HEK293 (cell line): ENCODE data around the gene CLTCL1.

Experiments
- CTCF ChIA-PET: fragments of 350-600 bp; formaldehyde crosslinking; extraction: SDS; loops from one replicate; lab custom pipeline; 2021; ENCODE audit warnings: antibody characterized with exemption; lab: Yijun Ruan, JAX
- POLR2A ChIA-PET: fragments of 300-600 bp; formaldehyde crosslinking; extraction: SDS; loops from one replicate; lab custom pipeline; 2020; ENCODE audit warnings: antibody characterized with exemption, inconsistent platforms; lab: Yijun Ruan, JAX
- H3K27ac ChIP-seq: fragments of 200-500 bp; sonication (Bioruptor generic); 2 replicates; pipeline ENCODE4 v1.5.1; 2014; ENCODE audit warnings: low read depth, low read length, control low read depth, inconsistent platforms; ENCODE audit errors: extremely low read depth
- H3K36me3 ChIP-seq, 2 experiments: fragments of 200-500 bp in 1 of 2; sonication (Bioruptor generic) in 1 of 2; 1 replicate in 1 of 2; 2 replicates in 1 of 2; pipeline ENCODE4 v1.5.1; 2014 to 2017; ENCODE audit warnings: inconsistent platforms in 2 of 2, low read length in 2 of 2; ENCODE audit not compliant: control insufficient read depth in 2 of 2, insufficient read depth in 1 of 2
- H3K4me1 ChIP-seq: fragments of 200-500 bp; sonication (Bioruptor generic); 2 replicates; pipeline ENCODE4 v1.5.1; 2014; ENCODE audit warnings: mild to moderate bottlenecking, low read length, inconsistent platforms; ENCODE audit not compliant: control insufficient read depth, insufficient read depth
- H3K4me3 ChIP-seq: 2 replicates; pipeline ENCODE4 v1.5.1; 2011; ENCODE audit warnings: low read depth, mild to moderate bottlenecking, control low read depth, low read length, moderate library complexity
- H3K9me3 ChIP-seq: fragments of 200-500 bp; sonication (Bioruptor generic); 2 replicates; pipeline ENCODE4 v1.5.1; 2014; ENCODE audit warnings: low read depth, low read length, inconsistent platforms; ENCODE audit not compliant: control insufficient read depth, insufficient read depth
- KLF1 ChIP-seq: fragments of 450-650 bp; formaldehyde crosslinking; IDR thresholded peaks from 2 replicates; pipeline ENCODE4 v1.5.1; 2016; ENCODE audit warnings: missing biosample characterization, missing genetic modification characterization
- KLF16 ChIP-seq: fragments of 450-650 bp; formaldehyde crosslinking; IDR thresholded peaks from 2 replicates; pipeline ENCODE4 v1.5.1; 2017; ENCODE audit warnings: missing biosample characterization, missing genetic modification characterization
- SALL2 ChIP-seq: fragments of 450-650 bp; formaldehyde crosslinking; IDR thresholded peaks from 2 replicates; pipeline ENCODE4 v1.5.0; 2017; ENCODE audit warnings: missing biosample characterization, mild to moderate bottlenecking, missing genetic modification characterization, borderline replicate concordance
- SP2 ChIP-seq: fragments of 450-650 bp; formaldehyde crosslinking; IDR thresholded peaks from 2 replicates; pipeline ENCODE4 v1.5.1; 2016; ENCODE audit warnings: missing biosample characterization, missing genetic modification characterization
- SP3 ChIP-seq: fragments of 450-650 bp; formaldehyde crosslinking; IDR thresholded peaks from 2 replicates; pipeline ENCODE4 v1.5.1; 2016; ENCODE audit warnings: missing biosample characterization, missing genetic modification characterization
- ZBTB20 ChIP-seq: fragments of 450-650 bp; formaldehyde crosslinking; IDR thresholded peaks from 2 replicates; pipeline ENCODE4 v1.5.1; 2016; ENCODE audit warnings: missing biosample characterization, missing genetic modification characterization
- ZBTB8A ChIP-seq: fragments of 450-650 bp; formaldehyde crosslinking; IDR thresholded peaks from 2 replicates; pipeline ENCODE4 v1.5.1; 2016; ENCODE audit warnings: missing biosample characterization, missing genetic modification characterization
- ZNF132 ChIP-seq: fragments of 450-650 bp; formaldehyde crosslinking; IDR thresholded peaks from 2 replicates; pipeline ENCODE4 v1.5.1; 2017; ENCODE audit warnings: missing biosample characterization, missing genetic modification characterization, borderline replicate concordance
- ZNF335 ChIP-seq: fragments of 450-650 bp; formaldehyde crosslinking; conservative IDR thresholded peaks from 2 replicates; pipeline ENCODE4 v1.5.1; 2016; ENCODE audit warnings: missing biosample characterization, missing genetic modification characterization
- ZNF341 ChIP-seq: fragments of 450-650 bp; formaldehyde crosslinking; IDR thresholded peaks from 2 replicates; pipeline ENCODE4; 2016; ENCODE audit warnings: low read depth, missing biosample characterization, missing genetic modification characterization
- ZNF548 ChIP-seq: fragments of 450-650 bp; formaldehyde crosslinking; IDR thresholded peaks from 2 replicates; pipeline ENCODE4 v1.5.1; 2016; ENCODE audit warnings: missing biosample characterization, missing genetic modification characterization
- ZNF660 ChIP-seq: fragments of 450-650 bp; IDR thresholded peaks from 2 replicates; pipeline ENCODE4 v1.5.1; 2018; ENCODE audit warnings: missing biosample characterization, mild to moderate bottlenecking, missing genetic modification characterization
- ZNF670 ChIP-seq: fragments of 450-650 bp; formaldehyde crosslinking; IDR thresholded peaks from 2 replicates; pipeline ENCODE4 v1.5.1; 2016; ENCODE audit warnings: missing biosample characterization, missing genetic modification characterization, low read depth
- TF ChIP-seq, protein P1 (sequence below): fragments of 450-650 bp; formaldehyde crosslinking; IDR thresholded peaks from 2 replicates; pipeline ENCODE4 v1.5.1; 2016; ENCODE audit warnings: missing biosample characterization, missing genetic modification characterization
- TF ChIP-seq, protein P2 (sequence below): fragments of 450-650 bp; formaldehyde crosslinking; IDR thresholded peaks from 2 replicates; pipeline ENCODE4 v1.5.1; 2016; ENCODE audit warnings: missing biosample characterization, missing genetic modification characterization, low read depth
- TF ChIP-seq, protein P3 (sequence below): fragments of 450-650 bp; formaldehyde crosslinking; optimal IDR thresholded peaks from 2 replicates; pipeline ENCODE3; 2016; ENCODE audit warnings: missing biosample characterization, mild to moderate bottlenecking, missing genetic modification characterization
- TF ChIP-seq, protein P4 (sequence below): sonication (generic); formaldehyde crosslinking; IDR thresholded peaks from 2 replicates; pipeline ENCODE4 v1.8.1; 2022; ENCODE audit warnings: mild to moderate bottlenecking, moderate library complexity, missing genetic modification reagents
- TF ChIP-seq, protein P5 (sequence below): fragments of 450-650 bp; IDR thresholded peaks from 2 replicates; pipeline ENCODE4 v1.5.1; 2018; ENCODE audit warnings: missing biosample characterization, missing genetic modification characterization
- TF ChIP-seq, protein P6 (sequence below): fragments of 450-650 bp; formaldehyde crosslinking; IDR thresholded peaks from 2 replicates; pipeline ENCODE4 v1.5.1; 2017; ENCODE audit warnings: missing biosample characterization, missing genetic modification characterization
- TF ChIP-seq, protein P7 (sequence below): fragments of 450-650 bp; formaldehyde crosslinking; IDR thresholded peaks from 2 replicates; pipeline ENCODE4 v1.5.1; 2016; ENCODE audit warnings: missing biosample characterization, missing genetic modification characterization

CLTCL1 gene

DNA sequence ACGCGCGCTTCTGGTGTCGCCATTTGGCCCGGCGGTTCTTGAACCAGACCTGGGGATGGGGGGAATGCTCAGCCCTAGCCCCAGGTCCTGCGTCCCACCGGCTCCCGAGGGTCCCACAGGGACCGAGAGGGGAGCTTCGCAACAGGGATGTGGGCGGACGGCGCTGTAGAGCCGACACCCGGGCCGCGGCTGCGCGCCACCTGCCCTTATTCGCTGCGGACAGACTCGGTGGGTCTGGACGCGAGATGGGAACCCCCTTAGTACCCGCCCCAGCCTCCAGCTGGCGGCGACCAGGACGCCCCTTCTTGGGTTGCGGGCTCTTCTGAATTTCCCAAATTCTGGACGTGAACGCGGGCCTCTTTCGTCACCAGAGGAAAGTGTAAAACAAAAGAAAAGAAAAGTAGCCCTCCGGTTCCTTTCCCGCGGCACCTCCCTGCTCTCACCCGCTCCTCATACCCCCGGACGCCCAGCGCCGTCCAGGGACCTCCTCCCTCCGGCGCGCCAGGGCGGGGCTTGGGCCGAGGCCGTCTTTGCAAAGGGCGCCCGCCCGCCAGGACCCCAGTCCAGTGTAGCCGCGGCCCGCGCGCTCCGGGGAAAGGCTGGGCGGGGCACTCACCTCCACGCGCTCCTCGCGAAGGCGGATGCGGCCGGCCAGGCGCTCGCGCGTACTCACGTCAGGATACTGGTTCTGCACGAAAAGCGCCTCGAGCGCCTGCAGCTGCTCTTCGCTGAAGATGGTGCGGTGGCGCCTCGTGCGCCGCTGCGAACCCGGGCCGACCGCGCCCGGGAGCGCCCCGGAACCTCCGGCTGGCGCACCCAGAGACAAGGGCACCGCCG, 142.3 kb downstream of the CLTCL1 start:
- Histone ChIP-seq H3K27ac (no peak overlapping the region), H3K4me3 (peak overlapping the region; percentile 7; the same call in 1 of the 2 replicates), H3K36me3 (no peaks in the 10 kb centered on the region), H3K9me3 (no peaks in the 10 kb centered on the region)
- POLR2A ChIA-PET = interaction anchor here (1.0 kb wide), 1 partner anchor 29 kb away, joined by 5 read pairs; the partner anchor contains the start of gene SLC25A1
- TF ChIP-seq ZBTB8A (tag by site-specific recombination) = peak; percentile 58
- peak; percentile 34; the same call in 1 of the 2 replicates for TF ChIP-seq ZBTB20 (tag by site-specific recombination)
- TF ChIP-seq, protein P1, sequence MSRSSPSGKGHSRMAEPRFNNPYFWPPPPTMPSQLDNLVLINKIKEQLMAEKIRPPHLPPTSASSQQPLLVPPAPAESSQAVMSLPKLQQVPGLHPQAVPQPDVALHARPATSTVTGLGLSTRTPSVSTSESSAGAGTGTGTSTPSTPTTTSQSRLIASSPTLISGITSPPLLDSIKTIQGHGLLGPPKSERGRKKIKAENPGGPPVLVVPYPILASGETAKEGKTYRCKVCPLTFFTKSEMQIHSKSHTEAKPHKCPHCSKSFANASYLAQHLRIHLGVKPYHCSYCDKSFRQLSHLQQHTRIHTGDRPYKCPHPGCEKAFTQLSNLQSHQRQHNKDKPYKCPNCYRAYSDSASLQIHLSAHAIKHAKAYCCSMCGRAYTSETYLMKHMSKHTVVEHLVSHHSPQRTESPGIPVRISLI (tag by site-specific recombination) = no peak
- TF ChIP-seq, protein P2, sequence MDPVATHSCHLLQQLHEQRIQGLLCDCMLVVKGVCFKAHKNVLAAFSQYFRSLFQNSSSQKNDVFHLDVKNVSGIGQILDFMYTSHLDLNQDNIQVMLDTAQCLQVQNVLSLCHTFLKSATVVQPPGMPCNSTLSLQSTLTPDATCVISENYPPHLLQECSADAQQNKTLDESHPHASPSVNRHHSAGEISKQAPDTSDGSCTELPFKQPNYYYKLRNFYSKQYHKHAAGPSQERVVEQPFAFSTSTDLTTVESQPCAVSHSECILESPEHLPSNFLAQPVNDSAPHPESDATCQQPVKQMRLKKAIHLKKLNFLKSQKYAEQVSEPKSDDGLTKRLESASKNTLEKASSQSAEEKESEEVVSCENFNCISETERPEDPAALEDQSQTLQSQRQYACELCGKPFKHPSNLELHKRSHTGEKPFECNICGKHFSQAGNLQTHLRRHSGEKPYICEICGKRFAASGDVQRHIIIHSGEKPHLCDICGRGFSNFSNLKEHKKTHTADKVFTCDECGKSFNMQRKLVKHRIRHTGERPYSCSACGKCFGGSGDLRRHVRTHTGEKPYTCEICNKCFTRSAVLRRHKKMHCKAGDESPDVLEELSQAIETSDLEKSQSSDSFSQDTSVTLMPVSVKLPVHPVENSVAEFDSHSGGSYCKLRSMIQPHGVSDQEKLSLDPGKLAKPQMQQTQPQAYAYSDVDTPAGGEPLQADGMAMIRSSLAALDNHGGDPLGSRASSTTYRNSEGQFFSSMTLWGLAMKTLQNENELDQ = no peak
- TF ChIP-seq, protein P3, sequence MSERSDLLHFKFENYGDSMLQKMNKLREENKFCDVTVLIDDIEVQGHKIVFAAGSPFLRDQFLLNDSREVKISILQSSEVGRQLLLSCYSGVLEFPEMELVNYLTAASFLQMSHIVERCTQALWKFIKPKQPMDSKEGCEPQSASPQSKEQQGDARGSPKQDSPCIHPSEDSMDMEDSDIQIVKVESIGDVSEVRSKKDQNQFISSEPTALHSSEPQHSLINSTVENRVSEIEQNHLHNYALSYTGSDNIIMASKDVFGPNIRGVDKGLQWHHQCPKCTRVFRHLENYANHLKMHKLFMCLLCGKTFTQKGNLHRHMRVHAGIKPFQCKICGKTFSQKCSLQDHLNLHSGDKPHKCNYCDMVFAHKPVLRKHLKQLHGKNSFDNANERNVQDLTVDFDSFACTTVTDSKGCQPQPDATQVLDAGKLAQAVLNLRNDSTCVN (tag by site-specific recombination) = peak; percentile 75
- no peak for TF ChIP-seq ZNF660 (tag by site-specific recombination)
- TF ChIP-seq SP2 (tag by site-specific recombination) = peak; percentile 49
- 0 out of 2 replicates have a peak, but pooled peaks have one; percentile 18 for TF ChIP-seq ZNF341 (tag by site-specific recombination)
- no peak for TF ChIP-seq KLF16 (tag by site-specific recombination)
- peak; percentile 50 for TF ChIP-seq ZNF335 (tag by site-specific recombination)
- no peak for TF ChIP-seq ZNF132 (tag by site-specific recombination)
- TF ChIP-seq SP3 = no peak
- TF ChIP-seq ZNF670 (tag by site-specific recombination) = no peak
- TF ChIP-seq, protein P4, sequence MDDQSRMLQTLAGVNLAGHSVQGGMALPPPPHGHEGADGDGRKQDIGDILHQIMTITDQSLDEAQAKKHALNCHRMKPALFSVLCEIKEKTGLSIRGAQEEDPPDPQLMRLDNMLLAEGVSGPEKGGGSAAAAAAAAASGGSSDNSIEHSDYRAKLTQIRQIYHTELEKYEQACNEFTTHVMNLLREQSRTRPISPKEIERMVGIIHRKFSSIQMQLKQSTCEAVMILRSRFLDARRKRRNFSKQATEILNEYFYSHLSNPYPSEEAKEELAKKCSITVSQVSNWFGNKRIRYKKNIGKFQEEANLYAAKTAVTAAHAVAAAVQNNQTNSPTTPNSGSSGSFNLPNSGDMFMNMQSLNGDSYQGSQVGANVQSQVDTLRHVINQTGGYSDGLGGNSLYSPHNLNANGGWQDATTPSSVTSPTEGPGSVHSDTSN = peak; percentile 55; the same call in 1 of the 2 replicates
- peak; percentile 43; the same call in 1 of the 2 replicates for TF ChIP-seq KLF1
- TF ChIP-seq, all 188 proteins: peak for 8
- CTCF ChIA-PET = interaction anchor here (0.7 to 0.9 kb wide), 2 partner anchors 21 to 30 kb away, joined by 3 to 4 read pairs; partner anchors contain the start of gene SLC25A1
- no peaks in the 10 kb centered on the region for H3K4me1 ChIP-seq

DNA sequence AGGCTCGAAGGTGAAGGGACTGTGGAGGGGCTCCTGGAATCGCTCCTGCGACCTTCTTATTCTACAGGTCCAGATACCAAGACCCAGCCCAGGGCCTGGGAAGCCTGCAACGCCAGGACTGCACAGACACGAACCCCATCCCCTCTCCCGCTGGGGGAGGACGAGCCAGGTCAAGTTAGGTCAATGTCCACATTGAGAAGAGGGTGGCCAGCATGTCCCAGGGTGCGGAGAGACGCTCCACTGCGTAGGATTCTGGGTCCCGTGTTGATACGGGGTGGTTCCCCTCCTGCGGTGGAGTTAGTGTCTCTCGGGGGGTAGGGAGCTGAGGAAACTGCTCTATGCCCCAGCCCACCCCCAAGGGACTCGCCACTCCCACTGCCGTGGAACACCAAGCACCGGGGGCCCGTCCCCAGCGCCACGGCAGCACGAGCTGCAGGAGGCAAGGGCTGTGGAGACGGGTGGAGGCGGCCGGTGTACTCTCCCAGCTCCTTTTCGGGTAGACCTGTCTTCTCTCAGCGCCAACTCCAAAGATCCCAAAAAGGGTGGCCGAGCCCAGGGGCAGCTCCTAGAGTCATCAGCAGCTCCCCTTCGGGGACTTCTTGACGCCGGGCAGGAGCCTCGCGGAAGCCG, 143.0 kb downstream of the CLTCL1 start:
- H3K9me3 ChIP-seq = no peaks in the 10 kb centered on the region
- no peaks in the 10 kb centered on the region for H3K36me3 ChIP-seq
- no peak overlapping the region for H3K4me3 ChIP-seq
- CTCF ChIA-PET = interaction anchor here (0.6 to 0.9 kb wide), 4 partner anchors 22 to 1147 kb away, joined by 3 to 7 read pairs (median 4); partner anchors contain the start of gene SLC25A1
- POLR2A ChIA-PET = interaction anchor here (1.0 kb wide), 1 partner anchor 30 kb away, joined by 5 read pairs; the partner anchor contains the start of gene SLC25A1
- no peaks in the 10 kb centered on the region for H3K4me1 ChIP-seq
- no peak overlapping the region for H3K27ac ChIP-seq
- TF ChIP-seq, protein P5, sequence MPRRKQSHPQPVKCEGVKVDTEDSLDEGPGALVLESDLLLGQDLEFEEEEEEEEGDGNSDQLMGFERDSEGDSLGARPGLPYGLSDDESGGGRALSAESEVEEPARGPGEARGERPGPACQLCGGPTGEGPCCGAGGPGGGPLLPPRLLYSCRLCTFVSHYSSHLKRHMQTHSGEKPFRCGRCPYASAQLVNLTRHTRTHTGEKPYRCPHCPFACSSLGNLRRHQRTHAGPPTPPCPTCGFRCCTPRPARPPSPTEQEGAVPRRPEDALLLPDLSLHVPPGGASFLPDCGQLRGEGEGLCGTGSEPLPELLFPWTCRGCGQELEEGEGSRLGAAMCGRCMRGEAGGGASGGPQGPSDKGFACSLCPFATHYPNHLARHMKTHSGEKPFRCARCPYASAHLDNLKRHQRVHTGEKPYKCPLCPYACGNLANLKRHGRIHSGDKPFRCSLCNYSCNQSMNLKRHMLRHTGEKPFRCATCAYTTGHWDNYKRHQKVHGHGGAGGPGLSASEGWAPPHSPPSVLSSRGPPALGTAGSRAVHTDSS (tag by site-specific recombination) = no peak
- TF ChIP-seq, protein P6, sequence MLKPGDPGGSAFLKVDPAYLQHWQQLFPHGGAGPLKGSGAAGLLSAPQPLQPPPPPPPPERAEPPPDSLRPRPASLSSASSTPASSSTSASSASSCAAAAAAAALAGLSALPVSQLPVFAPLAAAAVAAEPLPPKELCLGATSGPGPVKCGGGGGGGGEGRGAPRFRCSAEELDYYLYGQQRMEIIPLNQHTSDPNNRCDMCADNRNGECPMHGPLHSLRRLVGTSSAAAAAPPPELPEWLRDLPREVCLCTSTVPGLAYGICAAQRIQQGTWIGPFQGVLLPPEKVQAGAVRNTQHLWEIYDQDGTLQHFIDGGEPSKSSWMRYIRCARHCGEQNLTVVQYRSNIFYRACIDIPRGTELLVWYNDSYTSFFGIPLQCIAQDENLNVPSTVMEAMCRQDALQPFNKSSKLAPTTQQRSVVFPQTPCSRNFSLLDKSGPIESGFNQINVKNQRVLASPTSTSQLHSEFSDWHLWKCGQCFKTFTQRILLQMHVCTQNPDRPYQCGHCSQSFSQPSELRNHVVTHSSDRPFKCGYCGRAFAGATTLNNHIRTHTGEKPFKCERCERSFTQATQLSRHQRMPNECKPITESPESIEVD = no peak
- TF ChIP-seq SP3 (no peak), ZNF548 (tag by site-specific recombination) (no peak), SALL2 (tag by site-specific recombination) (no peak)
- TF ChIP-seq, protein P7, sequence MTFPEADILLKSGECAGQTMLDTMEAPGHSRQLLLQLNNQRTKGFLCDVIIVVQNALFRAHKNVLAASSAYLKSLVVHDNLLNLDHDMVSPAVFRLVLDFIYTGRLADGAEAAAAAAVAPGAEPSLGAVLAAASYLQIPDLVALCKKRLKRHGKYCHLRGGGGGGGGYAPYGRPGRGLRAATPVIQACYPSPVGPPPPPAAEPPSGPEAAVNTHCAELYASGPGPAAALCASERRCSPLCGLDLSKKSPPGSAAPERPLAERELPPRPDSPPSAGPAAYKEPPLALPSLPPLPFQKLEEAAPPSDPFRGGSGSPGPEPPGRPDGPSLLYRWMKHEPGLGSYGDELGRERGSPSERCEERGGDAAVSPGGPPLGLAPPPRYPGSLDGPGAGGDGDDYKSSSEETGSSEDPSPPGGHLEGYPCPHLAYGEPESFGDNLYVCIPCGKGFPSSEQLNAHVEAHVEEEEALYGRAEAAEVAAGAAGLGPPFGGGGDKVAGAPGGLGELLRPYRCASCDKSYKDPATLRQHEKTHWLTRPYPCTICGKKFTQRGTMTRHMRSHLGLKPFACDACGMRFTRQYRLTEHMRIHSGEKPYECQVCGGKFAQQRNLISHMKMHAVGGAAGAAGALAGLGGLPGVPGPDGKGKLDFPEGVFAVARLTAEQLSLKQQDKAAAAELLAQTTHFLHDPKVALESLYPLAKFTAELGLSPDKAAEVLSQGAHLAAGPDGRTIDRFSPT (tag by site-specific recombination) = no peak
